ENCODE data around the gene SLC44A1. TPM values are rescaled to one million over a fixed set of nuclear protein-coding genes. Genes with fewer than 3 reads are reported as not detected.
"Not testable (repeated sequence)": the region's sequence is repeated elsewhere in the genome, so short reads cannot be mapped to it uniquely, and the experiment has no call there.

SLC44A1 gene
- total RNA-seq, 1 experiment from 2014 or later, result 276 TPM

DNA sequence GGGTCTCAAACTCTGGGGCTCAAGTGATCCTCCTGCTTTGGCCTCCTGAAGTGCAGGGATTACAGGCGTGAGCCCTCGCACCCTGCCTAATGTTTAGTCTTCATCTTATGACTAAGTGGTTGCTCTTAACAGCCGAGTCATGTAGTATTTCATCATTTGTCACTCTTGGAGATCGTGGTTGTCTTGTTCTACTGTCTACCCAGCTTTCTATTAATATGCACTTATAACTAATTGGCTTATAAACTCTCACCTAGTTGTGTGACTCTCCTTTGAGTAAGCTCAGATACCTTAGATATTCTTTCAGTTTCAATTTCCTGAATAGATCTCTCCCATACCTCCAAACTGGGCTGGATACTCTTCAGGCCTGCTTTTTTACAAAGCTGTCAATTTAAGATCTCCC, 19.9 kb downstream of the SLC44A1 start:
- DNase-seq (ENCODE audit: extremely low read depth, low read depth), result no peak

DNA sequence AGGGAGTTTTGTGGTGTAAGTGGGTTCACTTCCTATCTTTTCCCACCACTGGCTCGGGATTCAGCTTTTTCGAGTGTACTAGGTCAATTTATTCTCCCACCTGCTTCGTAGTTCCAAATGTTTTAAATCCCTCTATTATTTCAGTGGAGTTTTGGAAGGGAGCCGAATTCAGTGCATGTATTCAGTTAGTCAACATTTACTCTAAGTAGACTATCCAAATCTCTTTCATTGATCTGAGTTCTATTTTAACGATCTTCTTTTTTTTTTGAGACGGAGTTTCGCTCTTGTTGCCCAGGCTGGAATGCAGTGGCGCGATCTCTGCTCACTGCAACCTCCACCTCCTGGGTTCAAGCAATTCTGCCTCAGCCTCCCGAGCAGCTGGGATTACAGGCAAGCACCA, 23.8 kb downstream of the SLC44A1 start:
- DNase-seq (ENCODE audit: extremely low read depth, low read depth), result not testable (repeated sequence)

DNA sequence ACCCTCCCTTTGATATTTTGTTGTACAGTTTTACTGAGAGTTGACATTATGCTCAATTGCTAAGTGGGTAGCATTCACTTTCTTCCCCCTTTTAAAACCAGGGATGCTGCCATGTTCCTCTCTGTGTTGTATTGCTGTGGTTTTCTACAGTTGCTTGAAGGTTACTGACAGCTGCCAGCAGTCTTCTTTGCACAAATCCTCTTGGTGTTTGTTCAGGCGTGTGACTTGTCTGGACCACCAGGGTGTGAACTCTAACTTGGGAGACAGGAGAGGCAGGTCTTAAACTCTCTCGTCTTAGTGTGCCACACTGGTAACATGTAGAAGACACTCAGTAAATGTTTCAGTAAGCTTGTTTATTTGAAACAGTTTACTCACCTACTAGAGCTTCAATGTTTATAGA, 25.1 kb downstream of the SLC44A1 start:
- no peak for DNase-seq (ENCODE audit: extremely low read depth, low read depth)

GRCh38 chr9:105270711-105271110, 26.3 kb downstream of the SLC44A1 start:
- no peak for DNase-seq (ENCODE audit: extremely low read depth, low read depth)

DNA sequence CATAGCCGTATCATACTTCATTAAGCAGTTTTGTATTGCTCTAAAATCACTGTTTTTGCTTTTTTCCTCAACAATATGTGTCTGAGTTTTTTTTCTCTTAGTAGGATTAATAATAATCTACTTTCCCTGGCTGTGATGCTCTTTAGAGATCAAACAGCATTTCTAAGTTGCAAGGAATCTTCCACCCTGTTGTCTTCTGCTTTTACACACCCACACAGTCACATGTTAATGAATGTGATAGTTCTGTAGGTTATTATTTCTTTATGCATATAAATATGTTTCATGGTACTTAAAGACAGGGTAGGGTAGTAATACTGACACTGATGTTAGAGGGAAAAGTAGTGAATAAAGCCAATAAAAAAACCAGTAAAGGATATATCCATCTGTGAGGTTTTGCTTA, 29.3 kb downstream of the SLC44A1 start:
- DNase-seq (ENCODE audit: extremely low read depth, low read depth), result no peak

GRCh38 chr9:105275111-105275510, 30.7 kb downstream of the SLC44A1 start:
- DNase-seq (ENCODE audit: extremely low read depth, low read depth), result no peak

DNA sequence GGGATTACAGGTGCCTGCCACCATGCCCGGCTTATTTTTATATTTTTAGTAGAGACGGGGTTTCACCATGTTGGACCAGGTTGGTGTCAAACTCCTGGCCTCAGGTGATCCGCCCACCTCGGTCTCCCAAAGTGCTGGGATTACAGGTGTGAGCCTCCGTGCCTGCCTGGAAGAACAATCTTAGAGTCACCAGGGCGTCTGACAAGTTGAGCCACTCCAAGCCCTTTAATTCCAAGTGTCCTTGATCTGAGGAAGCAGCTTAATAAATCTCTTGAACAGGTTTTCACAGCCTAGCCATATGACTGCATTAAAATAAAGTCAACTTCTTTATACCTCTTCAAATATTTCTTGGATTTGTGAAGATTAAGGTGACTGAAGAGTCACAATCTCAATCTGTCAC, 31.5 kb downstream of the SLC44A1 start:
- no peak for DNase-seq (ENCODE audit: extremely low read depth, low read depth)

DNA sequence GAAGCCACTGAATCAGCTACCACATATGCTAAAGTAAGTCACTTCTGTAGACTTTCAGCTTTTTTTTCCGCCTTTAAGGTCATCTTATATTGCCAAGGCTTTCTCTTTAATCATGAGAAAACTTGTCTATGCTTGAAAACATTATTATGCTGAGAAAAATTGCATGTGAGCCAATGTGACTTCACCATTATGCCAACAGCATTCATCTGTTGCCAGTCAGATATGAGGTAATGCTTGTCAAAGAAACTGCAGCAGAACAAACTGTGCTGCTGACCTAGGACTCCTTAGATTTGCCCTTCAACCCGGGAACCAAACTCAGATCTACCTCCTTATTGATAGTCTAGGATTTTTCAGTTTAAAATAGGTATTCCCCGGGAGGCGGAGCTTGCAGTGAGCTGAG, 34.3 kb downstream of the SLC44A1 start:
- no peak for DNase-seq (ENCODE audit: extremely low read depth, low read depth)

- no peak for DNase-seq (ENCODE audit: extremely low read depth, low read depth)
These were observed 36.2 kb downstream of the SLC44A1 start for GRCh38 chr9:105280691-105281090.

- DNase-seq (ENCODE audit: extremely low read depth, low read depth), result no peak
These were observed 36.8 kb downstream of the SLC44A1 start for GRCh38 chr9:105281272-105281671.

DNA sequence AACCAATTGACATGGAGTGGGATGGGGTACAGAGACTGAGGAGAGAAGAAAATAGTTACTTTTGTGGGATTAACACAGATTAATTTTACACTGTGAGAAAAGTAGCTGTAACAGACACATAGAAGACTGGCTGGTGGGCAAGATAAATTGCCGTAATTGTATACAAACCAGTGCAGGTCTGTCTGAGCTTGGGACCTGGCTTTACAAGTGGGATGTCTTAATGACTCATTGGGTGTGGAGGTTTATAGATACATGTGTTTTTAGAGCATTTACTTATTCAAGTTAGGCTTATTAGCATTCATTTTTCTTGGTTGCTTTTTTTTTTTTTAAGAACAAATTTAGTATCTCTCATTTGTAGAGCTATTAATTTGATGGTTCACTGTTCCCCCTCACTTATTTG, 37.5 kb downstream of the SLC44A1 start:
- DNase-seq (ENCODE audit: extremely low read depth, low read depth), result no peak

GRCh38 chr9:105282870-105283621, 38.6 kb downstream of the SLC44A1 start:
- DNase-seq (ENCODE audit: extremely low read depth, low read depth), result no peak

DNA sequence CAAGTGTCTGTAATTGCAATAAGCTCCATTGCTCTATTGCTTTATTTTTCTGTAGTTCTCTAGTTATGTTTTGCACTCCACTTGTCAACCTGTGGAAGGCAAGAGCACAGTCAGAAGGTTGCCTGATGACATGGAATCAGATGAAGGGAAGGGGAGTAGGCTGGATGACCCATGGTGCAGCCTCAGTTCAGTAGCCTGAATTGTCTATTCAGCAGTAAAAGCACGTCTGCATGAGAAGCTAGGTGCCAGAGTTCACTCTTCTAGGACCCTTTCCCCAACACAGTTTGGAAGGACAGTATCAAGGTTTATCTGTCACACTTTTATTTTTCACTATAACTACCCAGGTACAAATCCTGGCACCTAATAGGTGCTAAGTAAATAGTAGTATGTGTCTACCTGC, 39.3 kb downstream of the SLC44A1 start:
- no peak for DNase-seq (ENCODE audit: extremely low read depth, low read depth)

DNA sequence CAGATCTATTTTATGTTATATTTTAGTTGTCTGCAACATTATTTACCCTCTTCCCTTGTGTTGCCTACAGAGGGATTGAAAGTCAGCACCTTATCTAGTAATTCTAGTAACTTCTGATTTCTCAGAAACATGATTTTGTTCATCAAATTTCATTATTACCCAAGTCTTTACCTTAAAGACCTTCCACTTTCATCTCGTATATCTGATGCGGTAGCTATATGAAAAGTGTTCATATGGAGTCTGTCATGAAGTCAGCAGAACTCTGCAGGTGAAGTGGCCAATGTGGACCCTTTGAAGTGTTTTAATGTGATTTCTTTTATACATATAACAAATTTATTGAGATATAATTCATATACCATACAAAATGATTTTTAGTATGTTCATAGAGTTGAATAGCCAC, 40.0 kb downstream of the SLC44A1 start:
- no peak for DNase-seq (ENCODE audit: extremely low read depth, low read depth)

DNA sequence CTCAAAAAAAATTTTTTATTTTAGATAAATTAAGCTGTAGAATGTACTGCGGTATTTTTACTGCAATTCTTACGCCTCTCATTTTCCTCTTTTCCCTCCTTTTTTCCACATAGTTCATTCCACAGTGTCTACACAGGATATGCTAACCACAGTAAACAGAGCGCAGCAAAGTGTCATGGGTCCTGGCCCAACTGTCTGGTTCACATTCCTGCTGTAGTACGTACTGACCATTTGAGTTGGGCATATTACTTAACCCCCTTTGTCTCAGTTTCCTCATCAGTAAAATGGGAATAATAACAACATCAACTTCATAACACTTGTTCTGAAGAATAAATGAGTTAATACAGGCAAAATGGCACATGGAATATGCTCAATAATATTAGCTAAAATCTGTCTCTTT, 41.6 kb downstream of the SLC44A1 start:
- no peak for DNase-seq (ENCODE audit: extremely low read depth, low read depth)

GRCh38 chr9:105289305-105289704, 44.9 kb downstream of the SLC44A1 start:
- DNase-seq (ENCODE audit: extremely low read depth, low read depth), result no peak

DNA sequence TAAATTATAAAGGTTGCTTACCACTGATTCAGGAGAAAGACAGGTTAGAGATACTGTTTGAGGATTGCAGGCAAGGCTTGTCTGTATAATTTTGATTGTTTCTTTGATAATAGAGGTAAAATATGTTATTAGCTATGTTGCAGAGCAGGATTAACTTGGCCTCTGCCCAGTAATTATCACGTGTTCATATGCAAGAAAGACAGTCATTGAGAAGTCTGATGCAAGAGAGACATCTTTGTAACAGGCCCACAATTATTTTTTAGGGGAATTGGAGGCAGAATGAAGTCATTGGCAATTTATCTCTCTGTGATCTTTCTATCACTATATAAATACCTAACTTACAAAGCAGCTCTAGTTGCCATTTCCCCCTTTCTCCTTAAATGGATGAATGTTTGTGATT, 46.0 kb downstream of the SLC44A1 start:
- peak; percentile 48 for DNase-seq (ENCODE audit: extremely low read depth, low read depth)

DNA sequence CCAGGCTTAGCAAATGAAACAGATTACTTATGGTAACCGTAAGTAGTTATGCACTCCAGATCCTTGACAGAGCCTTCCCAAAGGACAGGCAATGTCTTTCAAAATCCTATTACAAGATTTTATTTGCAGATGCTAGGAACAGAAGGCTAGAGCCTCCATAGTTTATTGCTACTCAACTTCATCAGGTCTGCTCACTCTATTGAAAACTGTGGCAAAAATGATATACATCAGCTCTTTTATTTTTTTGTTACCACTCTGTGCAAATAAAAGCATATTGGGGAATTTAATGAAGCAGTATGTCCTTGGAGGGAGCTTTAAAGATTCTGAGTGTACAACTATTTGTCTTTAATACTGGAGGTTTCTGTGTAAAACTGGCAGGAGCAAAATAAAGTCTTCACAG, 46.5 kb downstream of the SLC44A1 start:
- DNase-seq (ENCODE audit: extremely low read depth, low read depth), result no peak

GRCh38 chr9:105291422-105291859, 47.0 kb downstream of the SLC44A1 start:
- no peak for DNase-seq (ENCODE audit: extremely low read depth, low read depth)

- DNase-seq (ENCODE audit: extremely low read depth, low read depth), result no peak
These were observed 47.5 kb downstream of the SLC44A1 start for GRCh38 chr9:105291938-105292337.

DNA sequence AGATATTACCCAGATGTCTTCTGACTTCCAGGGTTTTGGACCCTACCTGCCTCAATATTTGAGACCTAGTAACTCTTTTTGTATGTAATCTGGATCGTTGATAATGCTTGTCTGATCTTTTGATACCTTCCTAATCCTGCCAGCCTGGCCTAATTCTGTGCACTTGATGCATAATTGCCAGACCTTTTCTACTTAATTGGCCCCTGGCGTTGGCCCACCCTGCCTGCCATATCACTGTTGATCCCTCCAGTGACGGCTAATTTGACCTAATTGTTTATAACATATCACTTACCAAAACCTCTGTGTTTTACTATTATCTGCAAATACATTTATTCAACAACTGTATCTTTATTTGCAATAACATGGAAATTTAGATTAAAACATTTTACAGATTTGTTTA, 49.0 kb downstream of the SLC44A1 start:
- no peak for DNase-seq (ENCODE audit: extremely low read depth, low read depth)

DNA sequence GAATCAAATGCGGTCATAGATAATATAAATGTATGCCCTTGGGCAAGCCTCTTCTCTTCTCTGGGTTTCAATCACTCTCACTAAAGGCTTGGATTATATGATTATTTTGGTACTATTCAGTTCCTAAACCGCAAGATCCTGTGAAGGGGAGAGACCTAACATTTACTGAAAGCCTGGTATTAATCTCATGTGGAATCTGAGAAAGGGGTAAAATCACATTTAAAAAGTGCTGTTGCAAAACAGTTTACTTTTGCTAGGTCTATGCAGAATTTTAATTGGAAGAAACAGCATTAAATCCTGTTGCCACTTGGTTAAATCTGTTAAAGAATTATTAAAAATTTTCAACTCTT, 50.7 kb downstream of the SLC44A1 start:
- DNase-seq (ENCODE audit: extremely low read depth, low read depth), result peak; percentile 48

GRCh38 chr9:105295986-105296385, 51.5 kb downstream of the SLC44A1 start:
- DNase-seq (ENCODE audit: extremely low read depth, low read depth), result peak; percentile 38

All from NCI-H460 (cell line).